ENCODE results near the gene NPW.

GRCh38 chr16:2039274-2040031, 19.9 kb downstream of the NPW start:
- TF ChIP-seq CTCF (IDR thresholded peaks at IDR 0.05) = no peak
- peak in 1 of 4 donors; percentile 11 for TF ChIP-seq POLR2A (IDR thresholded peaks at IDR 0.05)

All from esophagus squamous epithelium (tissue), 4 donors.